GM21529 (cell line): Measurements from ENCODE around the gene XPNPEP3.
A peak's percentile ranks its signal among the peaks of the same experiment; 100 is the strongest.
"Not testable (repeated sequence)": the region's sequence is repeated elsewhere in the genome, so short reads cannot be mapped to it uniquely, and the experiment has no call there.

Experiments used
- ATAC-seq: cut with Tn5 transposase; IDR thresholded peaks from one replicate; pipeline ENCODE4 v1.9.1; 2021; ENCODE audit not compliant: unreplicated experiment

The XPNPEP3 gene

DNA sequence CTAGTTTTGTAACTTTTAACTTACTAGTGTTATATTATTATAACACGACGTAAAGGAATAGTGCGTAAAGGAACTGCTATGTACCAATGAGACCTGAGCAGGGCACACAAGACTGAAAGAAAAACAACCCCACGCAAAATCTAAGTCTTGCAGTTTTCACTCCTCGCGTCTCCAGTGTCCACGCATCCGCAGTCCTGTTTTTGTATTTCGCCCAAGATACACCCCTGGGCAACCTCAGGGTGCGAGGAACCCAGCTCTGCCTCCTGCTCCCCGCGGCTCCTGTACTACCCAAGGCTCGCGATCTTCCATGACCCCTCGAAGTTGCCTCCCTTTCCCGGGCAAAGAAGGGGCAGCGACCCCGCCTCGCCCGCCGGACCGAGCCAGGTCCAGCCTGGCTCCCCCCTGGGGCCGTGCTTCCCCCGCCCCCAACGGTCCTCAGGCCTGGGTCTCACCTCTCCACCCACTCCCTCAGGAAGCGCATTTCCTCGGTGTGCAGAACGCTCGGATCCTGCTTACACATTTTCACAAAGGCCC lies 902 bp upstream of the XPNPEP3 start:
- peak; percentile 18 for ATAC-seq

DNA sequence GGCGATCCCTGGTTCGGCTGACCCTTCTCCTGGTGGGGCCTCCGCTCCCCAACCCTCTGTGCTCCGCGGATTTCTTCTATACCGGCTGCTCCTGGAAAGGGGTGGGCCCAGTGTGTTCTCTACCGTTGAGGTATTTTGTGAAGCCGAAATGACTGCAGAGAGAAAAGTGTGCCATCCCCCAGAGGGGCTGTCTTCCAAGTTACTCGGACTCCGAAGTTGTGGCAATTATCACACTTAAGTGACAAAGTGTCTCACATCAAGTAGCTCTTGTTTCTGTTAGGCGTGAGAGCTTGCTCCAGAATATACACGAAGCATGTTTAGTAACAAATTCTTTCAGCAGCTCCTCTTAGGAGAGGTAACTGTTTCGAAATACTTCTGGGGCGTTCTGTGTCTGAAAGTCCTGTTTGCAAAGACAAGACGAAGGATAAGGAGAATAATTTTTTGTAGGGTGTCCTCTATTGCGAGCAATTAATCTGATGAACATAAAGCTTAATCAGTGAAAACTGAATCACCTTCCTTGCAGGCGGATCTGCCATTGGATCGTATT lies 434 bp downstream of the XPNPEP3 start:
- no peak for ATAC-seq

DNA sequence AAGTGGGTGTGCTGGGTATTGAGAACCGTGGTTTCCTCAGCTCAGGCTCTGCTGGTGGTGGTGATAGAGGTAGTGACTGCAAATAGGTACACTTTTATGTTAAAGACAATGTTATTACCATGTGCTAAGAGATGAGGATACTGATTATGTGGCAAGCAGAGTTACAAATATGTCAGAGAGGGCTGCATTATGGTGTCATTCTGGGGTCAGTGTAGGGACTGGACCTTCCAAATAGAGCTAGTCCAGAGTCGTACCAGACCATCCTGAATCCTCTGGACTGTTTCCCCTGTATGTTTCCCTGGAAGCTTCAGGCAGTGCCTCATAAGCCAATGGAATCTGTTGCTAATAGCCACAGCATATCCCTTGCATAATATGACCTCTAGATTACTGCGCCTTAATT lies 5.1 kb downstream of the XPNPEP3 start, which contains the start of gene DNAJB7:
Gene DNAJB7, minus strand, starts transcription at position 101 of the 400 bp plus-strand sequence. CDS start 119 bp downstream, outside the sequence.
- no peak for ATAC-seq

DNA sequence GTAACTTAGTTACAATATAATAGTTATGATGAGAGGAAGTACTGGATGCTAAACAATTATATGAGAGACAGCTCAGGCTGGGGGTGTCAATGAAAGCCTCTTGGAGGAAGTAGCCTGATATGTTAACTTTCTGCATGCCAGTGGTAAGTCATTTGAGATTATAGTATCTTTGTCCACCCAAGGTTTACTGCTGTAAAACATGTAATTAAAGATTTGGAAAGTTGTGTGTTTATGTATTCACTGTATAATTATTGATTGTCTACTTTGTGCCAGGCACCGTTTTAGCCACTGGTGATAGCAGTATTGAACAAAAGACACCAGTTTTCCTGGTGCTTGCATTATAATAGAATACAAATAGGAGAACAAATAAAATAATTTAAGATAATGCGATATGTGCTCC lies 5.6 kb downstream of the XPNPEP3 start:
- no peak for ATAC-seq

DNA sequence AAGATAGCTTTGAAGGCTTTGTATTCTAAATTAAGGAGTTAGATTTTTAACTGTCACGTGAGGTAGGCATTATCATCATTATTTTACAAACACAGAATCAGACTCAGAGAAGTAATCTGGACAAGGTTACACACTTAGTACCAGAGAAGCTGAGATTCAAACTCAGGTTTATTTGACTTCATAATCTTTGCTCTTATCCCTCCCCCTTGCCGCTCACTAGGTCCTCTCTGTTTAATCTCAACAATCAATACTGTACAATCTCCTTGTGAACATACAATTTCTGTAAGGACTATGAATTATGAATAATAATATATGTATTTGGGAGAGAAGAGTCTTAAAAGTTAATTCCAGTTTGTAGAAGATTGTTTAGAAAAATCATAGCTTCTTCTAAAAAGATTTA lies 10.2 kb downstream of the XPNPEP3 start:
- ATAC-seq = no peak

DNA sequence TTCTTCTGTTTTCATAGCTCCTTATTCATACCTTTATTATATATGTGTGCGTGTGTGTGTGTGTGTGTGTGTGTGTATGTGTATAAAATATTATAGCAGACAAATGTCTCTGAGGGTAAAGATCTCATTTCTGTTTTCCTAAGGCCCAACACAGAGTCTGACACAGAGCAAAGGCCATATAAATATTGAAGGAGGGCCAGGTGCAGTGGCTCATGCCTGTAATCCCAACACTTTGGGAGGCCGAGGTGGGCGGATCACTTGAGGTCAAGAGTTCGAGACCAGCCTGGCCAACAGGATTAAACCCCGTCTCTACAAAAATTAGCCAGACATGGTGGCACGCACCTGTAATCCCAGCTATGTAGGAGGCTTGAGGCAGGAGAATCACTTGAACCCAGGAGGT lies 11.4 kb downstream of the XPNPEP3 start:
- ATAC-seq = not testable (repeated sequence)

DNA sequence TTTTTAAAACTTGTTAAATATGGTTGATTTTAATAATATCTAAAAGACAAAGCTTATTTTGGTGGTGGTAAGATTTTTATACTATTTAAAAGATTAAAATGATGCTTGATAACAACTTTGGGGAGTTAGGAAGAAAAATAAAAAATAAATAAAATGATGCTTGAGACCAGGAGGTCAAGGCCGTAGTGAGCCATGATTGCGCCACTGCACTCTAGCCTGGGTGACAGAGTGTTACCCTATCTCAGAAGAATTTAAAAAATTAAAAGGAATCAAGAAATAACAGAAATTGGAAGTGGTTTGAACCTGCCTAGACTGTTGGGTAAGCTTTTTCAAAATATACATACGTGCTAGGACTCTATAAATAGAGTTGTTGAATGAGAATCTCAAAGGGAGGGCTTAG lies 17.1 kb downstream of the XPNPEP3 start:
- ATAC-seq = no peak

DNA sequence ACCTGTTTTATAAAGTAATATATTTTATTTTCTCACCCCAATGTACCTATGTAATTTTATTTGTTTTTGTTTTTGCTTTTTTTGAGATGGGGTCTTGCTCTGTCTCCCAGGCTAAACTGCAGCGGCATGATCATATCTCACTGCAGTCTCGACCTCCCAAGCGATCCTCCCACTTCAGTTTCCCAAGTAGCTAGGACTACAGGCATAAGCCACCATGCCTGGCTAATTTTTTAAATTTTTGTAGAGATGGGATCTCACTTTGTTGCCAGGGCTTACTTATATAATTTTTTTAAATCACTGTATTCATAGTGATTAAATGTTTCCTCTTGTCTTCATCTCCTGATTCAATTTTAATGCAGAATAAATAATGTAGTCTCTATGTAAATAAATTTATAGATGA lies 18.2 kb downstream of the XPNPEP3 start:
- no peak for ATAC-seq

DNA sequence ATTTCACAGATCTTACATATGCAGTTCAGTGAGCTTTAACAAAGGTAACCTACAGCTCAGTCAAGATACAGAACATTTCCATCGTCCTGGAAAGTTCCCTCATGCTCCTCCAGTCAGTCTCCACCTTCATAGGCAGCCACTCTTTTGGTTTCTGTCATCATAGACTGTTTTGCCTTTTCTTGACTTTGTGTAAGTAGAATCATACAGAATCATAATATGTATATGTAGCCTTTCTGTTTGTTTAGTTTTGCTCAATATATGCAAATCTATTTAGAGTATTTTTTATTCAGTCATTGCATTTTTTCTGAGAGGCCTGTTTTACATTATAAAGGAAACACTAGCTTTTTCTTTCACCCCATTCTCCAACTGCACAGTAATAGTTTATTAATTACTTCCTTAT lies 20.0 kb downstream of the XPNPEP3 start:
- ATAC-seq = no peak

DNA sequence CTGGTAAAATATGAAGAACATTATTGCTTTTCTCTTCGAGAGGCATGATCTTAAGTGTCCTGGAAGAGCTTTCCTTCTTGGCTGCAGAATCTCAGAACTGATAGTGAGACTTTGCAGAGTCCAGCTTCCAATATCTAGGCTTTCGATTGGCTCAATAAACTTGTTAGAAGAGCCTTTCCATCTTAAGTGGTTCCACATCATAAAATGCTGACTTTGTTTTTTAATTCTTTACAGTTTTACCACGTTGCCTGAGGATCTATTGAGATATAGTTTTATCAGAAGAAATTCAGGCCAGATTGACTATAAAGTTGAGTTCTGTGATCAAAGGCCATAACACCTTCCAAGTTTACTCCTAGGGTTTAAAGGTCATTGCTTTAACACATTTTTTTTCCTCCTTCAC lies 20.5 kb downstream of the XPNPEP3 start:
- no peak for ATAC-seq

DNA sequence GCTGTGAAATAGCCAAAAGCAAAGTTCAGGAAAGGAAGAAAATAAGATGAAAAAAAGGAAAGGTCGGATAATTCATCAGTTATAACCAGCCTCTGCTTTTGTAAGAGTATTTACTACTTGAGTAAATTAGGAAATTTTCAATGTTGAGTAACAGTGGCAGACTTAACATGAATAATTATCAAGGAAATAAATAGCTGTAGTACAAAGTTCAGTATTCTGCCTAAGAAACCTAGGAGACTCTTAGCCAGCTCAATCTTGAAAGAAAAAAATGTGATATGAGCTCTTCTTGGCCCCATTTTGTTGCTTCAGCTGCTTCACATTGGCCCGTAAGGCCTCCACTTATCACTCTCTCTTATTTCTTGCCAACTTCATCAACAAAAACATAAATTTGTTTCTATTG lies 22.0 kb downstream of the XPNPEP3 start:
- no peak for ATAC-seq

DNA sequence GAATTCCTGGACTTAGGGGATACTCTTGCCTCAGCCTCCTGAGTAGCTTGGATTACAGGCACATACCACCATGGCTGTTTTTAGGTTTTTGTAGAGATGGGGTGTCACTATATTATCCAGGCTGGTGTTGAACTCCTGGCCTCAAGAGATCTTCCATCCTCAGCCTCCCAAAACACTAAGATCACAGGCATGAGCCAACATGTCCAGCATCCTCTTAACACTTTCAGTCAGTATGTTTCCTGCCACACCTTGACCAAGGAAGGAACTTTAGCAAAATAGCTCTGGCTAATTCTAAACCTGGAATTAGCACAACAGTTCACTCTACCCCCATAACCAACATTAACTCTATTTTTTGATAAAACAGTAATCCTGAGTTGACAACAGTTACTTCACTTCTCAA lies 32.2 kb downstream of the XPNPEP3 start:
- ATAC-seq = no peak

DNA sequence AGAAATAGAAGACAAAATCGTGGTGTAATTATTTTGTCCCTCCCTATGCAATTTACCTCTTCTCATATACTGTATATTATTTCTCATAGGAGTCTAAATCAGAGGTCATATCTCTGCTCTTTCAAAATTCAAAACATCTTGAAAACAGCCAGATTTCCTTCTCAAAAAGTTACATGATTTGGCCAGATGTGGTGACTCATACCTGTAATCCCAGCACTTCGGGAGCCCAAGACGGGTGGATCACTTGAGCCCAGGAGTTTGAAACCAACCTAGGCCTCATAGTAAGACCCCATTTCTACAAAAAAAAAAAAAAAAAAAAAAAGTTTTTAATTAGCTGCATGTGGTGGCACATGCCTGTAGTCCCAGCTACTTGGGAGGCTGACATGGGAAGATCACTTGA lies 33.9 kb downstream of the XPNPEP3 start:
- no peak for ATAC-seq

DNA sequence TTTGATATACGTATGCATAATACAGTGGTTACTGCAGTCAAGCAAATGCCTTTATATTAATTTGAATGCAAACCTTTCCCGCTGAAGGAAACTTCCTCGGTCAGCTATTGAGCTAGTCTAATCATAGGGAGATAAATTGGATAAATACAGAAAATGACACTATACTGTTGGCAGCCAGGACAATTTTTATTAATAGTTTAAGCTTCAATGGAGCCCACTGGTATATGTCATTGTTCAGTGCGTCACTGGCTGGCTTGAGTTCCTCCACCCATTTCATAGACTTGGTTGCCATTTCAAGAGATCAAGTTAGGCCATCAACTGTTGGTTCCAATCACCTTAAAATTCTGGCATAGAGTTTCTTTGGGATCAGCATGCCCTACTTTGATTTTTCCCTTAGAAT lies 37.5 kb downstream of the XPNPEP3 start:
- no peak for ATAC-seq

DNA sequence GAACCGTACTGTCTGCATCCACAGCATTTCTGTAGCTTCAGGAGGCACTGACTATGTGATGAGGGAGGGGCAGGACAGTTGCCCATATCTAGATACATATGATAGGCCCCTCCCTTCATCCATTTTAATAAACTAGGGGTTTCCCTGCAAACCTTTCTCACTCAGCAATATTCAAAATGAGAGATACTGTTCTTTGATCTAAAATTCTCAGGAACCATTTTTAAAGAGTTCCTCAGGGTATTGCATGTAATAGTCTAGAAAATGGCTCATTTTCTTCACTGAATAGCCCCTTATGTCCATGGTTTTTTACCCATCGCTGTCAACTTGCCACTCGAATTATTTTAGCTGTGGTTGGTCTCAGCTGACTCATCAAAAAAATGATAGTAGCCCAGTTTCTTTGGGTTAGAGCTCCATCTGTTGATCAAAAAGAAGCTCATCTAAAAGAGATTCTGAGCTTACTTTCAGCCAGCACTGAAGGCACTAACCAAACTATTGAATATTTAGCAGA lies 42.0 kb downstream of the XPNPEP3 start:
- no peak for ATAC-seq

DNA sequence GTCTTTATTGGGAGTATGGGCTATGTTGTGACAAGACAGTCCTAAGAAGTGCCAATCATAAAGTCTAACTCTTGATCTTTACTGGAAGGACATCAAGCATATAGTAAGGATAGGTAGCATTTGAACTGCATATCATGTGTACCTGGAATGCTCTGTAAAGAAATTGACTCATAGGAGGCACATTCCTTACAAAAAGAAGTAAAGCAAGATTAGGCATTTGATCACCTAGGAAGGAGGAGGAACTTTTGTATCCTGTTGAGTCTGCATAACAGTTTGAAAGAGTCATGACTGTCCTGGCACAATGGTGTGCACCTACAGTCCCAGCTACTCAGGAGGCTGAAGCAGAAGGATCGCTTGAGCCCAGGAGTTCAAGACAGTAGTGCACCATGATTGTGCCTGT lies 47.2 kb downstream of the XPNPEP3 start:
- no peak for ATAC-seq

DNA sequence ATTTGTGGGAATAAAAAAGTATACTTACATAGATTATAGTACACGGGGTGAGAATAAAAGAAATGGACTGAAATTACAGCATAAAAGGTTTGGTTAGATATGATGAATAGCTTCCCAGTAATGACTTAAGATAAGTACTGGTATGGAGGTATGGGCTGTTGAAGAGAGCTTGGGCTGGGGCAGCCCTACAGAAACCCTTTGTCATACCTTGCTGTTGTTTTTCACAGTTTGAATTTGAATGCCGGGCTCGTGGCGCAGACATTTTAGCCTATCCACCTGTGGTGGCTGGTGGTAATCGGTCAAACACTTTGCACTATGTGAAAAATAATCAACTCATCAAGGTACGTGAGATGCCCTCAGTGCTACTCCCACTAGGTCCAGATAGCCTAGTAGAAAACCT lies 51.9 kb downstream of the XPNPEP3 start:
- no peak for ATAC-seq

DNA sequence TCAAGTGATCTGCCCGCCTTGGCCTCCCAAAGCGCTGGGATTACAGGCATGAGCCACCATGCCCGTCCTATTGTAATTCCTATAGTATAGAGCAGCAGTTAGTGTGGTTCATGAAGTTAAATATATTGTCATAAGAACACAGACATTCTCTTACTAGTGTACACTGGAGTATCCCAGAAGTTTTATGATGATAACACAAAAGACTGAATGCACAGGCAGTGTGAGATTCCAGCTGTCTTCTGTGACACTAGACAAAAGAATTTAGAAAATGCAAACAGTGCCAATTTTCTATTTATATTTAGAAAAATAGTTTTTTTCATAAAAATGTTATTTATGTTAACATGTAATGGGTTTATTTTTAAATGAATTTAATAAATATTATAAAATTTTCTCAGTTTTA lies 54.8 kb downstream of the XPNPEP3 start:
- ATAC-seq = no peak

DNA sequence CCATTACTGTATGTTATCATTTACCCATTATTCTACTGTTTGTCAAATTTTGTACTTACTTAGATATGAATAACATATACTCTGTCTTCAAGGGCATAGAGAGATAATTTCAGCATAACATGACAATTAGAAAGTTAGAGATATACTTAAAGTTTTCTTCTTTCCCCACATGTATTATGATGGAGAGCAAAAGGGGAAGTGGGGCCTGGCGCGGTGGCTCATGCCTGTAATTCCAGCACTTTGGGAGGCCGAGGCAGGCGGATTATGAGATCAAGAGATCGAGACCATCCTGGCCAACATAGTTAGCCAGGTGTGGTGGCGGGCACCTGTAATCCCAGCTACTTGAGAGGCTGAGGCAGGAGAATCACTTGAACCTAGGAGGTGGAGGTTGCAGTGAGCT lies 56.0 kb downstream of the XPNPEP3 start:
- ATAC-seq = not testable (repeated sequence)

DNA sequence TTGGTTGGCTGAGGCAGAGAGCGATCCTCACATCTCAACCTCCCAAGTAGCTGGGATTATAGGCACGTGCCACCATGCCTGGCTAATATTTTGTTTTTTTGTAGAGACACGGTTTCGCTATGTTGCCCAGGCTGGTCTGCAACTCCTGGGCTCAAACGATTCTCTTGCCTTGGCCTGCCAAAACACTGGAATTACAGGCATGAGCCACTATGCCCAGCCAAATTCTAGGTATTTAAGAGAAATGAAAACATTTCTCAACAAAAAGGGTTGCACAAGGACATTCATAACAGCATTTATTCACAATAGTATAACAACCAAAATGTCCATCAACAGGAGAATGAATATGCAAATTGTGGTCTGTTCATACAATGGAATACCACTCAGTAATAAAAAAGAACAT lies 62.5 kb downstream of the XPNPEP3 start:
- no peak for ATAC-seq

DNA sequence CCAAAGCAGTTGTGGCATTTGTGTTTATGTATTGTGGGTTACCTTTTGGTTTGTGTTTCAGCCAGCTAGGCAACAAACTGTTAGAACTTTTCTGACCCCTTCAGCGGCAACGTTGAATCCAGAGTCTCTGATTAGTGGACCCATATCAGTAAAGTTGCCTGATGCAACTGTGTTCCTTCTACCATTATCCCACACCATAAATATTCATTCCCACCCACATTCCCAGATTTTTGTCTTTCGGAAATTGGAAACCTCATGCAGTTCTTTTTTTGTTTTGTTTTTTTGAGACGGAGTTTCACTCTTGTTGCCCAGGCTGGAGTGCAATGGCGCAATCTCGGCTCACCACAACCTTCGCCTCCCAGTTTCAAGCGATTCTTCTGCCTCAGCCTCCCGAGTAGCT lies 63.6 kb downstream of the XPNPEP3 start:
- no peak for ATAC-seq

DNA sequence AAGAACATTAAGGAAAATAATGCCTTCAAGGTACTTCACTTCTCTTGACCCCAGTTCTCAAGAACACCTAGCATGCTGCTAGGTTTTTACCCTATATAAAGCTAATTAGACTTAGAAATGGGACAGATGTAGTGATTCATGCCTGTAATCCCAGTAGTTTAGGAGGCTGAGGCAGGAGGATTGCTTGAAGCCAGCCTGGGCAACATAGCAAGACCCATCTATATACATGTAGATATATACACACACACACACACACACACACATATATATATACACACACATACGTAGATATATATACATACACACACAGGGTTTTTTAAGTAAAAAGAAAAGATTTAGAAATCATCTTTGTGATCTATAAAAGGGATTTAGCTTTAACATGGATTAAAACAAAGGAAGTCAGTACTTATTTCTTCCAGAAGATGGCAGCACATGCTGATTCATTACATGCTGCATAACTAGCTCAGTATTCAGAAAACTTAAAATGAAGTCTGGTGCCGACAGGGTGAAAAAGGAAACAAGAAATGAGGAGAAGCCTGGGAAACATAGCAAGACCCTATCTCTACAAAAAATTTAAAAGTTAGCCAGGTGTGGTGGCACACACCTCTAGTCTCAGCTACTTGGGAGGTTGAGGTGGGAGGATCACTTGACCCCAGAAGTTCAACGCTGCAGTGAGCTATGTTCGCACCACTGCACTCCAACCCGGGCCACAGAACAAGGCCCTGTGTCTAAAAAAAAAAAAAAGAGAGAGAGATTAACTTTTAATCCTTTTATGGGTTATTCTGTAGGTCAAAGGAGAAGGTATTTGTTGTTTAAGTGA lies 65.7 kb downstream of the XPNPEP3 start:
- no peak for ATAC-seq
